ENCODE results near the gene SMC2.

SMC2 gene

GRCh38 chr9:104142799-104143549, 48.9 kb downstream of the SMC2 start:
- Histone ChIP-seq H3K9ac (ENCODE audit: low read depth, low read length, poor library complexity, severe bottlenecking) (no peak overlapping the region), H3K9me3 (ENCODE audit: insufficient read depth, low read depth, low read length) (no peaks in the 10 kb centered on the region), H3F3A (ENCODE audit: low read depth) (no peaks in the 10 kb centered on the region), H3K79me2 (ENCODE audit: insufficient read depth, low read length) (no peaks in the 10 kb centered on the region), H3K4me1 (ENCODE audit: insufficient read depth, low read length, poor library complexity, severe bottlenecking) (peaks cover 5% of the 10 kb centered on the region), H3K27me3 (ENCODE audit: insufficient read depth, low read length, poor library complexity, severe bottlenecking) (no peaks in the 10 kb centered on the region), H3K4me2 (ENCODE audit: low read depth, low read length, poor library complexity, severe bottlenecking) (no peak overlapping the region), H3K9me2 (replicated peaks; ENCODE audit: low read depth, low read length) (no peaks in the 10 kb centered on the region), H3K36me3 (ENCODE audit: insufficient read depth, low read length) (peaks cover 48% of the 10 kb centered on the region), H2AFZ (ENCODE audit: low read length) (no peak overlapping the region), H4K20me1 (ENCODE audit: insufficient read depth, low read length, poor library complexity, severe bottlenecking) (no peaks in the 10 kb centered on the region), H3K4me3 (ENCODE audit: low read length, poor library complexity, severe bottlenecking) (no peak overlapping the region)
- TF ChIP-seq EZH2phosphoT487 (IDR thresholded peaks at IDR 0.05; ENCODE audit: borderline replicate concordance), result no peak
- TF ChIP-seq CTCF (conservative IDR thresholded peaks at IDR 0.05; ENCODE audit: low read length), result no peak

DNA sequence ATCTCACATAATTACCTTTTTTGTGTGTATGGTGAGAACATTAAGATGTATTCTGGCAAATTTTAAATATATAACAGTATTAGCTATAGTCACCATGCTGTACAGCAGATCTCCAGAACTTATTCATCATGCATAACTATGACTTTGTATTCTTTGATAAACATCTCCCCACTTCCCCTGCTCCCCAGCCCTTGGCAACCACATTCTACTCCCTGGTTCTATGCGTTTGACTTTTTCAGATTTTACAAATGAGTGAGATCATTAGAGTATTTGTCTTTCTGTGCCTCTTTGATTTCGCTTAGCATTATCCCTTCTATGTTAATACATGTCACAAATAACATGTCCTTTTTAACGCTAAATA, 49.4 kb downstream of the SMC2 start:
- H2AFZ ChIP-seq (ENCODE audit: low read length), result no peak overlapping the region

DNA sequence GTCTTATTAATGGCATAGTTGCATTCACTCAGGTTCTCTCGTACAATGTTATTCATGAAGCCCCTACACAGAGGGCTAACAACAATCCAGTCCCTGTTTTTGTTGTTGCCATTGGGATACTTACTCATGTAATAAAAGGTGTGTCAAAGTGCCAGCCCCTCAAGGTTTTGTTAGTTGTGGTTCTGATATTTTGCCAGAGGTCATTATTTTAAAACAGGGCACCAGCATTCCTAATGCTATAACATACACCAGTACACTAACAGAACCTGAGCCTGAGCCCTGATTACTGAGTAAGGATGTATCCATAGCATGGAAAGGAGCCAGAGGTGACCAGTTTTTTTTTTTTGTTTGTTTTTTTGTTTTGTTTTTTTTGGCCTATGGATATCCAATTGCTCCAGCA, 50.2 kb downstream of the SMC2 start:
- H3K9ac ChIP-seq (ENCODE audit: low read depth, low read length, poor library complexity, severe bottlenecking), result no peak overlapping the region
- no peaks in the 10 kb centered on the region for H3K9me2 ChIP-seq (replicated peaks; ENCODE audit: low read depth, low read length)
- H3F3A ChIP-seq (ENCODE audit: low read depth), result no peaks in the 10 kb centered on the region
- no peaks in the 10 kb centered on the region for H3K9me3 ChIP-seq (ENCODE audit: insufficient read depth, low read depth, low read length)
- H4K20me1 ChIP-seq (ENCODE audit: insufficient read depth, low read length, poor library complexity, severe bottlenecking), result no peaks in the 10 kb centered on the region
- H3K27me3 ChIP-seq (ENCODE audit: insufficient read depth, low read length, poor library complexity, severe bottlenecking), result no peaks in the 10 kb centered on the region
- peaks cover 5% of the 10 kb centered on the region for H3K4me1 ChIP-seq (ENCODE audit: insufficient read depth, low read length, poor library complexity, severe bottlenecking)
- H2AFZ ChIP-seq (ENCODE audit: low read length), result no peak overlapping the region
- no peak overlapping the region for H3K4me3 ChIP-seq (ENCODE audit: low read length, poor library complexity, severe bottlenecking)
- no peak for TF ChIP-seq EZH2phosphoT487 (IDR thresholded peaks at IDR 0.05; ENCODE audit: borderline replicate concordance)
- no peak for TF ChIP-seq CTCF (conservative IDR thresholded peaks at IDR 0.05; ENCODE audit: low read length)
- no peaks in the 10 kb centered on the region for H3K79me2 ChIP-seq (ENCODE audit: insufficient read depth, low read length)
- H3K36me3 ChIP-seq (ENCODE audit: insufficient read depth, low read length), result peaks cover 37% of the 10 kb centered on the region; the same call in 1 of the 2 replicates
- H3K4me2 ChIP-seq (ENCODE audit: low read depth, low read length, poor library complexity, severe bottlenecking), result no peak overlapping the region

More for the DNA sequence above, 49.4 kb downstream of the SMC2 start:
- Histone ChIP-seq H3F3A (ENCODE audit: low read depth) (no peaks in the 10 kb centered on the region), H3K4me2 (ENCODE audit: low read depth, low read length, poor library complexity, severe bottlenecking) (no peak overlapping the region), H3K4me3 (ENCODE audit: low read length, poor library complexity, severe bottlenecking) (no peak overlapping the region), H3K9me3 (ENCODE audit: insufficient read depth, low read depth, low read length) (no peaks in the 10 kb centered on the region), H3K9me2 (replicated peaks; ENCODE audit: low read depth, low read length) (no peaks in the 10 kb centered on the region), H3K36me3 (ENCODE audit: insufficient read depth, low read length) (peaks cover 44% of the 10 kb centered on the region), H3K9ac (ENCODE audit: low read depth, low read length, poor library complexity, severe bottlenecking) (no peak overlapping the region), H3K4me1 (ENCODE audit: insufficient read depth, low read length, poor library complexity, severe bottlenecking) (peaks cover 5% of the 10 kb centered on the region), H3K27me3 (ENCODE audit: insufficient read depth, low read length, poor library complexity, severe bottlenecking) (no peaks in the 10 kb centered on the region), H4K20me1 (ENCODE audit: insufficient read depth, low read length, poor library complexity, severe bottlenecking) (no peaks in the 10 kb centered on the region), H3K79me2 (ENCODE audit: insufficient read depth, low read length) (no peaks in the 10 kb centered on the region)
- no peak for TF ChIP-seq EZH2phosphoT487 (IDR thresholded peaks at IDR 0.05; ENCODE audit: borderline replicate concordance)
- no peak for TF ChIP-seq CTCF (conservative IDR thresholded peaks at IDR 0.05; ENCODE audit: low read length)
